Keratinocyte (primary cell): ENCODE data around the gene ACACA. TPM values are rescaled to one million over a fixed set of nuclear protein-coding genes. Genes with fewer than 3 reads are reported as not detected.

ENCODE experiments used
- DNase-seq: peaks from one replicate; pipeline ENCODE4 v3.0.0-alpha.2; 2011; ENCODE audit warnings: low read depth, missing footprints, low spot score
- FAIRE-seq: peaks from 2 replicates; lab custom pipeline; 2011; peaks lifted over from hg19 to GRCh38; lab: Jason Lieb, UNC
- H2AFZ ChIP-seq: 2 replicates; pipeline ENCODE4 v1.6.0; 2012; ENCODE audit warnings: low read length, control low read depth, inconsistent platforms; ENCODE audit not compliant: control insufficient read depth
- H3K27ac ChIP-seq: 2 replicates; pipeline ENCODE4 v1.5.1; 2011; ENCODE audit warnings: low read length; ENCODE audit not compliant: control insufficient read depth, insufficient read depth
- H3K27me3 ChIP-seq: 3 replicates; pipeline ENCODE4 v1.6.0; 2011; ENCODE audit warnings: low read length; ENCODE audit not compliant: control insufficient read depth, insufficient read depth; ENCODE audit errors: extremely low read depth
- H3K36me3 ChIP-seq, 2 experiments: 2 replicates in 1 of 2; 3 replicates in 1 of 2; pipeline ENCODE4 v1.5.1; 2011; ENCODE audit warnings: low read length in 2 of 2, mild to moderate bottlenecking in 1 of 2; ENCODE audit not compliant: control insufficient read depth in 2 of 2, insufficient read depth in 2 of 2; ENCODE audit errors: extremely low read depth in 1 of 2
- H3K4me1 ChIP-seq: 3 replicates; pipeline ENCODE4 v1.5.1; 2011; ENCODE audit warnings: low read length; ENCODE audit not compliant: control insufficient read depth, insufficient read depth; ENCODE audit errors: extremely low read depth
- H3K4me2 ChIP-seq: 3 replicates; pipeline ENCODE4 v1.6.0; 2011; ENCODE audit warnings: low read depth, low read length; ENCODE audit not compliant: control insufficient read depth, insufficient read depth; ENCODE audit errors: extremely low read depth
- H3K4me3 ChIP-seq, 3 experiments: fragments of 200-600 bp in 1 of 3; sonication (generic) in 1 of 3; 2 replicates in 2 of 3; 3 replicates in 1 of 3; pipeline ENCODE4 v1.5.1; 2011 to 2016; ENCODE audit warnings: low read length in 3 of 3, mild to moderate bottlenecking in 3 of 3, control low read depth in 2 of 3, inconsistent platforms in 1 of 3, low read depth in 1 of 3, mixed read lengths in 1 of 3, mixed run types in 1 of 3, moderate library complexity in 1 of 3; ENCODE audit not compliant: control insufficient read depth in 2 of 3, insufficient read depth in 2 of 3; ENCODE audit errors: extremely low read depth in 1 of 3
- H3K79me2 ChIP-seq: 2 replicates; pipeline ENCODE4 v1.6.0; 2012; ENCODE audit warnings: low read length; ENCODE audit not compliant: control insufficient read depth, insufficient read depth
- H3K9ac ChIP-seq: 3 replicates; pipeline ENCODE4 v1.6.0; 2011; ENCODE audit warnings: low read length; ENCODE audit not compliant: control insufficient read depth, insufficient read depth; ENCODE audit errors: extremely low read depth
- H3K9me1 ChIP-seq: 3 replicates; pipeline ENCODE4 v1.6.0; 2011; ENCODE audit warnings: low read length; ENCODE audit not compliant: control insufficient read depth, insufficient read depth; ENCODE audit errors: extremely low read depth
- H3K9me3 ChIP-seq: 2 replicates; pipeline ENCODE4 v1.5.1; 2012; ENCODE audit warnings: low read depth, low read length; ENCODE audit not compliant: control insufficient read depth
- H4K20me1 ChIP-seq: 3 replicates; pipeline ENCODE4 v1.6.0; 2011; ENCODE audit warnings: low read length; ENCODE audit not compliant: control insufficient read depth, insufficient read depth; ENCODE audit errors: extremely low read depth
- EZH2 ChIP-seq: IDR thresholded peaks from one replicate; pipeline ENCODE4 v1.6.1; 2012; ENCODE audit warnings: inconsistent platforms, mild to moderate bottlenecking, low read length, moderate library complexity
- dilution Hi-C: fragments of 300-500 bp; cut with MboI; formaldehyde crosslinking; loops from one replicate; pipeline ENCODE4 v1.7.0; 2020; ENCODE audit warnings: low sequenced_read_pairs; ENCODE audit not compliant: extremely low pct_ligation_motif_present
- polyA plus RNA-seq, 5 experiments: library from polyadenylated mRNA; depleted of rRNA in 3 of 5; stranded (reverse) in 3 of 5; stranded (forward) in 1 of 5; unstranded in 1 of 5; fragments of >200 nt; gene quantifications; 1 replicate in 1 of 5; 2 replicates in 3 of 5; 3 replicates in 1 of 5; pipeline versions ENCODE4 v1.2.1 to v1.2.3, GENCODE V29; 2011 to 2012; ENCODE audit warnings: missing spikeins in 2 of 5, low read depth in 1 of 5, low replicate concordance in 1 of 5
- TF ChIP-seq, protein P1 (sequence below), 3 experiments: IDR thresholded peaks in 1 of 3; conservative IDR thresholded peaks in 1 of 3; optimal IDR thresholded peaks in 1 of 3; 2 replicates in 2 of 3; 3 replicates in 1 of 3; pipeline versions ENCODE3 to v1.5.1; 2011; ENCODE audit warnings: low read length in 3 of 3, mild to moderate bottlenecking in 3 of 3, moderate library complexity in 2 of 3, control low read depth in 1 of 3, inconsistent platforms in 1 of 3; ENCODE audit not compliant: insufficient read depth in 2 of 3; ENCODE audit errors: extremely low read depth in 1 of 3

ACACA gene
- polyA plus RNA-seq, 1 donor (not counting 4 experiments of a cell fraction or from before 2014, with no cell fraction given), result 85.8 TPM

DNA sequence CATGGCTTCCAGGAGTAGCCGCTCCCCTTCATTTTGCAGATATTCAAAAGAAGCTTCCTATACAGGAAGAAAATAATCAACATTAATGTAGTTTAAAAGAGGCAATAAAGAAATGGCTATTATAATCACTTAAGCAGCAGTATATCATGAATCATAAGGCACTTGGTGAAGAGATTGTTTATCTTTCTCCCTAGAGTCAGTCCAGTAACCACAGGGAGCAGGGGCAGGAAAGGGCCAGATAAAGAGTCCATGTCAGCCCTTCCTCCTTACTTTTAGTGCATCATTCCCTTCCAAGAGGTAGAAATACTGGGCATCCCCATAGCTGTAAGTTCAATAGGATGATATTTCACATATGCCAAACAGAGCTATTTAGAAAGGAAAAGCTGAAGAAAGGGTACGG is 215.4 kb downstream of the ACACA start:
- no peak overlapping the region for H3K9ac ChIP-seq
- H3K27me3 ChIP-seq, result no peaks in the 10 kb centered on the region
- H3K9me1 ChIP-seq, result no peaks in the 10 kb centered on the region
- peaks cover 11 to 17% of the 10 kb centered on the region in 2 experiments for H3K36me3 ChIP-seq
- no peak overlapping the region for H3K4me3 ChIP-seq
- FAIRE-seq (no peak), DNase-seq (no peak)
- H3K4me1 ChIP-seq, result no peaks in the 10 kb centered on the region
- no peak overlapping the region for H3K27ac ChIP-seq
- H4K20me1 ChIP-seq, result no peaks in the 10 kb centered on the region
- no peak overlapping the region for H3K4me2 ChIP-seq
- no peak overlapping the region for H2AFZ ChIP-seq
- no peaks in the 10 kb centered on the region for H3K79me2 ChIP-seq
- dilution Hi-C loops, result no loop called here
- TF ChIP-seq EZH2, result no peak
- TF ChIP-seq, protein P1, sequence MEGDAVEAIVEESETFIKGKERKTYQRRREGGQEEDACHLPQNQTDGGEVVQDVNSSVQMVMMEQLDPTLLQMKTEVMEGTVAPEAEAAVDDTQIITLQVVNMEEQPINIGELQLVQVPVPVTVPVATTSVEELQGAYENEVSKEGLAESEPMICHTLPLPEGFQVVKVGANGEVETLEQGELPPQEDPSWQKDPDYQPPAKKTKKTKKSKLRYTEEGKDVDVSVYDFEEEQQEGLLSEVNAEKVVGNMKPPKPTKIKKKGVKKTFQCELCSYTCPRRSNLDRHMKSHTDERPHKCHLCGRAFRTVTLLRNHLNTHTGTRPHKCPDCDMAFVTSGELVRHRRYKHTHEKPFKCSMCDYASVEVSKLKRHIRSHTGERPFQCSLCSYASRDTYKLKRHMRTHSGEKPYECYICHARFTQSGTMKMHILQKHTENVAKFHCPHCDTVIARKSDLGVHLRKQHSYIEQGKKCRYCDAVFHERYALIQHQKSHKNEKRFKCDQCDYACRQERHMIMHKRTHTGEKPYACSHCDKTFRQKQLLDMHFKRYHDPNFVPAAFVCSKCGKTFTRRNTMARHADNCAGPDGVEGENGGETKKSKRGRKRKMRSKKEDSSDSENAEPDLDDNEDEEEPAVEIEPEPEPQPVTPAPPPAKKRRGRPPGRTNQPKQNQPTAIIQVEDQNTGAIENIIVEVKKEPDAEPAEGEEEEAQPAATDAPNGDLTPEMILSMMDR (optimal IDR thresholded peaks at IDR 0.05 in 1 of 3, IDR thresholded peaks at IDR 0.05 in 1 of 3, conservative IDR thresholded peaks at IDR 0.05 in 1 of 3; ENCODE audit: extremely low read depth in 1 of 3, insufficient read depth in 2 of 3, low read length in 3 of 3), result no peak
- no peaks in the 10 kb centered on the region for H3K9me3 ChIP-seq

DNA sequence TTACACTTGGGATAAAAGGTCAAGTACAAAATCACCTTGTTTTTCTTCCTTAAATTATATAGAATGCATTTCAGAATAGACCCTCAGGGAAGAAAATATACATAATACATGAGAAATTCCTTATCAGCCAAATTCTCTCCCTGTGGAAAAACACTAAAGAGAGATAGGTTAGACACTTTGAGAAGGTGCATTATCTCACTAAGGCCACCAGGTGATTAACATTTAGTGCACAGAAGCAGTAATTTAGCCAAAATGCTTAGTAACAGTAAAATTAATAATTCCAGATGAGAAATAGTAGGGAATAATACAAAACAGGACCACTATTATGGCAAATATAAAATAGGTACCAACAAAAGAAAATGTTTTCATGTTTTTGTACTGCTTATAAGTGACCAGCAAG is 216.1 kb downstream of the ACACA start:
- Histone ChIP-seq H3K9me3 (no peaks in the 10 kb centered on the region), H3K4me1 (no peaks in the 10 kb centered on the region), H2AFZ (no peak overlapping the region), H3K79me2 (no peaks in the 10 kb centered on the region), H3K4me2 (no peak overlapping the region), H4K20me1 (no peaks in the 10 kb centered on the region), H3K36me3 (peaks cover 11 to 17% of the 10 kb centered on the region in 2 experiments), H3K9me1 (no peaks in the 10 kb centered on the region), H3K27ac (no peak overlapping the region), H3K4me3 (no peak overlapping the region), H3K9ac (no peak overlapping the region), H3K27me3 (no peaks in the 10 kb centered on the region)
- no peak for DNase-seq
- TF ChIP-seq EZH2, result no peak
- TF ChIP-seq, protein P1 (optimal IDR thresholded peaks at IDR 0.05 in 1 of 3, IDR thresholded peaks at IDR 0.05 in 1 of 3, conservative IDR thresholded peaks at IDR 0.05 in 1 of 3; ENCODE audit: extremely low read depth in 1 of 3, insufficient read depth in 2 of 3, low read length in 3 of 3), result peak in 1 of 3 experiments; percentile 9
- dilution Hi-C loops, result no loop called here
- no peak for FAIRE-seq
